Dendritic cell treated with granulocyte-macrophage colony-stimulating factor and Interleukin-4, amounts not matched to agents 40 ng/mL and 50 ng/mL, for 4 days (primary cell): ENCODE measurements around the gene CLTCL1.
"Not testable (repeated sequence)": the region's sequence is repeated elsewhere in the genome, so short reads cannot be mapped to it uniquely, and the experiment has no call there.

Experiments used
- H3K27ac Mint-ChIP-seq: one replicate; pipeline ENCODE4 v1.8.0; 2022; ENCODE audit warnings: mild to moderate bottlenecking, mixed read lengths
- H3K27me3 Mint-ChIP-seq: one replicate; pipeline ENCODE4 v1.8.0; 2022; ENCODE audit warnings: mild to moderate bottlenecking, mixed read lengths
- H3K36me3 Mint-ChIP-seq: one replicate; pipeline ENCODE4 v1.8.0; 2022; ENCODE audit warnings: low read depth, mixed read lengths
- H3K4me1 Mint-ChIP-seq: one replicate; pipeline ENCODE4 v1.8.0; 2022; ENCODE audit warnings: low read depth, mixed read lengths
- H3K4me3 Mint-ChIP-seq: one replicate; pipeline ENCODE4 v1.8.0; 2022; ENCODE audit warnings: mild to moderate bottlenecking, moderate library complexity, mixed read lengths
- H3K9me3 Mint-ChIP-seq: one replicate; pipeline ENCODE4 v1.8.0; 2022; ENCODE audit warnings: mixed read lengths
- intact Hi-C: fragments of 100-400 bp; cut with micrococcal nuclease; formaldehyde crosslinking; loops from one replicate; pipeline ENCODE4 v1.15.0; 2022

The CLTCL1 gene

GRCh38 chr22:19279143-19279542 is 12.4 kb downstream of the CLTCL1 start:
- H3K27me3 Mint-ChIP-seq, intact Hi-C loops, H3K9me3 Mint-ChIP-seq, H3K36me3 Mint-ChIP-seq, H3K4me1 Mint-ChIP-seq, H3K4me3 Mint-ChIP-seq, H3K27ac Mint-ChIP-seq: not testable (repeated sequence)

GRCh38 chr22:19277785-19278184 is 13.7 kb downstream of the CLTCL1 start:
- Mint-ChIP-seq H3K4me1 (no peaks in the 10 kb centered on the region), H3K36me3 (no peaks in the 10 kb centered on the region), H3K9me3 (no peaks in the 10 kb centered on the region), H3K27me3 (peaks cover 1% of the 10 kb centered on the region), H3K27ac (no peak overlapping the region), H3K4me3 (no peak overlapping the region)
- intact Hi-C loops: no loop called here

- Mint-ChIP-seq H3K27ac (no peak overlapping the region), H3K9me3 (no peaks in the 10 kb centered on the region), H3K4me3 (no peak overlapping the region), H3K27me3 (peaks cover under 1% of the 10 kb centered on the region), H3K4me1 (no peaks in the 10 kb centered on the region), H3K36me3 (no peaks in the 10 kb centered on the region)
- intact Hi-C loops: no loop called here
Measured at GRCh38 chr22:19275919-19276600, 15.5 kb downstream of the CLTCL1 start.

GRCh38 chr22:19275513-19275912 is 16.0 kb downstream of the CLTCL1 start:
- no peak overlapping the region for H3K27ac Mint-ChIP-seq
- H3K4me3 Mint-ChIP-seq: no peak overlapping the region
- H3K36me3 Mint-ChIP-seq: no peaks in the 10 kb centered on the region
- no peaks in the 10 kb centered on the region for H3K4me1 Mint-ChIP-seq
- H3K9me3 Mint-ChIP-seq: no peaks in the 10 kb centered on the region
- intact Hi-C loops: no loop called here
- no peaks in the 10 kb centered on the region for H3K27me3 Mint-ChIP-seq

GRCh38 chr22:19275104-19275503 is 16.4 kb downstream of the CLTCL1 start:
- H3K36me3 Mint-ChIP-seq: no peaks in the 10 kb centered on the region
- no peaks in the 10 kb centered on the region for H3K4me1 Mint-ChIP-seq
- H3K27ac Mint-ChIP-seq: no peak overlapping the region
- H3K27me3 Mint-ChIP-seq: no peaks in the 10 kb centered on the region
- intact Hi-C loops: no loop called here
- no peak overlapping the region for H3K4me3 Mint-ChIP-seq
- H3K9me3 Mint-ChIP-seq: no peaks in the 10 kb centered on the region

- no peak overlapping the region for H3K27ac Mint-ChIP-seq
- no peak overlapping the region for H3K4me3 Mint-ChIP-seq
- no peaks in the 10 kb centered on the region for H3K36me3 Mint-ChIP-seq
- intact Hi-C loops: no loop called here
- H3K4me1 Mint-ChIP-seq: no peaks in the 10 kb centered on the region
- peaks cover under 1% of the 10 kb centered on the region for H3K9me3 Mint-ChIP-seq
- no peaks in the 10 kb centered on the region for H3K27me3 Mint-ChIP-seq
Measured at GRCh38 chr22:19271856-19272535, 19.5 kb downstream of the CLTCL1 start.

GRCh38 chr22:19271273-19271855 is 20.2 kb downstream of the CLTCL1 start:
- Mint-ChIP-seq H3K27ac (no peak overlapping the region), H3K9me3 (peaks cover 7% of the 10 kb centered on the region), H3K4me3 (no peak overlapping the region), H3K36me3 (no peaks in the 10 kb centered on the region), H3K4me1 (no peaks in the 10 kb centered on the region), H3K27me3 (no peaks in the 10 kb centered on the region)
- intact Hi-C loops: no loop called here

- intact Hi-C loops: no loop called here
- Mint-ChIP-seq H3K9me3 (peaks cover 12% of the 10 kb centered on the region), H3K4me1 (no peaks in the 10 kb centered on the region)
Measured at GRCh38 chr22:19270873-19271272, 20.6 kb downstream of the CLTCL1 start.

GRCh38 chr22:19266547-19267086 is 24.9 kb downstream of the CLTCL1 start:
- Mint-ChIP-seq H3K27me3 (no peaks in the 10 kb centered on the region), H3K27ac (no peak overlapping the region), H3K4me1 (no peaks in the 10 kb centered on the region), H3K9me3 (peaks cover 15% of the 10 kb centered on the region), H3K36me3 (no peaks in the 10 kb centered on the region), H3K4me3 (no peak overlapping the region)
- intact Hi-C loops: no loop called here

More at GRCh38 chr22:19270873-19271272, 20.6 kb downstream of the CLTCL1 start:
- no peaks in the 10 kb centered on the region for H3K27me3 Mint-ChIP-seq
- no peaks in the 10 kb centered on the region for H3K36me3 Mint-ChIP-seq
- H3K4me3 Mint-ChIP-seq: no peak overlapping the region
- no peak overlapping the region for H3K27ac Mint-ChIP-seq

GRCh38 chr22:19265779-19266178 is 25.7 kb downstream of the CLTCL1 start:
- Mint-ChIP-seq H3K36me3 (no peaks in the 10 kb centered on the region), H3K27me3 (no peaks in the 10 kb centered on the region), H3K9me3 (peaks cover 15% of the 10 kb centered on the region), H3K27ac (no peak overlapping the region), H3K4me1 (no peaks in the 10 kb centered on the region), H3K4me3 (no peak overlapping the region)
- intact Hi-C loops: no loop called here

GRCh38 chr22:19260804-19261203 is 30.7 kb downstream of the CLTCL1 start:
- no peak overlapping the region for H3K4me3 Mint-ChIP-seq
- H3K27ac Mint-ChIP-seq: no peak overlapping the region
- no peaks in the 10 kb centered on the region for H3K36me3 Mint-ChIP-seq
- no peaks in the 10 kb centered on the region for H3K27me3 Mint-ChIP-seq
- intact Hi-C loops: no loop called here
- peaks cover 8% of the 10 kb centered on the region for H3K4me1 Mint-ChIP-seq
- peaks cover 2% of the 10 kb centered on the region for H3K9me3 Mint-ChIP-seq

GRCh38 chr22:19260194-19260593 is 31.3 kb downstream of the CLTCL1 start:
- H3K27ac Mint-ChIP-seq: no peak overlapping the region
- no peak overlapping the region for H3K4me3 Mint-ChIP-seq
- peaks cover 8% of the 10 kb centered on the region for H3K4me1 Mint-ChIP-seq
- intact Hi-C loops: no loop called here
- no peaks in the 10 kb centered on the region for H3K27me3 Mint-ChIP-seq
- H3K36me3 Mint-ChIP-seq: no peaks in the 10 kb centered on the region
- no peaks in the 10 kb centered on the region for H3K9me3 Mint-ChIP-seq

- H3K4me1 Mint-ChIP-seq, H3K36me3 Mint-ChIP-seq, H3K27me3 Mint-ChIP-seq, H3K9me3 Mint-ChIP-seq, intact Hi-C loops, H3K4me3 Mint-ChIP-seq: not testable (repeated sequence)
- H3K27ac Mint-ChIP-seq: peak overlapping the region; percentile 61
Measured at GRCh38 chr22:19258968-19259288, 32.6 kb downstream of the CLTCL1 start.

- H3K27ac Mint-ChIP-seq: no peak overlapping the region
- peaks cover 8% of the 10 kb centered on the region for H3K4me1 Mint-ChIP-seq
- intact Hi-C loops: no loop called here
- H3K4me3 Mint-ChIP-seq: no peak overlapping the region
- H3K9me3 Mint-ChIP-seq: no peaks in the 10 kb centered on the region
- no peaks in the 10 kb centered on the region for H3K27me3 Mint-ChIP-seq
- H3K36me3 Mint-ChIP-seq: no peaks in the 10 kb centered on the region
Measured at GRCh38 chr22:19258371-19258770, 33.1 kb downstream of the CLTCL1 start.
